K562 (cell line): ENCODE measurements around the gene WDR76. TPM values are rescaled to one million over a fixed set of nuclear protein-coding genes. Genes with fewer than 3 reads are reported as not detected.

Experiments used
- CEBPB ChIP-seq: fragments of 450-650 bp; IDR thresholded peaks from 2 replicates; pipeline ENCODE4 v1.6.1; 2016; ENCODE audit warnings: missing genetic modification characterization, missing compliant biosample characterization
- ERF ChIP-seq: fragments of 450-650 bp; formaldehyde crosslinking; IDR thresholded peaks from 2 replicates; pipeline ENCODE4 v1.4.0; 2020; ENCODE audit warnings: mild to moderate bottlenecking, mixed read lengths
- ETV1 ChIP-seq: fragments of 450-650 bp; conservative IDR thresholded peaks from 2 replicates; pipeline ENCODE4 v1.6.1; 2016; ENCODE audit warnings: missing genetic modification characterization, control low read depth, low read depth, missing compliant biosample characterization
- GTF2F1 ChIP-seq: IDR thresholded peaks from 2 replicates; pipeline ENCODE4 v1.6.1; 2011; ENCODE audit warnings: low read depth, low read length, improper control_type of control experiment
- HLTF ChIP-seq: fragments of 450-650 bp; IDR thresholded peaks from 2 replicates; pipeline ENCODE4 v1.6.1; 2016
- L3MBTL2 ChIP-seq: fragments of 450-650 bp; IDR thresholded peaks from 2 replicates; pipeline ENCODE4 v1.6.1; 2016; ENCODE audit warnings: mild to moderate bottlenecking, moderate library complexity
- MAFF ChIP-seq: IDR thresholded peaks from 2 replicates; pipeline ENCODE4 v1.6.1; 2012; ENCODE audit warnings: low read length, improper control_type of control experiment
- MECOM ChIP-seq: fragments of 250-450 bp; sonication (Bioruptor Pico); IDR thresholded peaks from 2 replicates; pipeline ENCODE4 v1.8.0; 2022; ENCODE audit warnings: inconsistent platforms
- PHF8 ChIP-seq: fragments of 200-600 bp; sonication (generic); IDR thresholded peaks from 2 replicates; pipeline ENCODE4 v1.6.1; 2012; ENCODE audit warnings: mixed run types, mild to moderate bottlenecking, inconsistent platforms, low read length, moderate library complexity, borderline replicate concordance
- RFX5 ChIP-seq: IDR thresholded peaks from 2 replicates; pipeline ENCODE4 v1.6.1; 2011; ENCODE audit warnings: low read depth, mild to moderate bottlenecking, improper control_type of control experiment, low read length
- RNF2 ChIP-seq: sonication (generic); IDR thresholded peaks from 2 replicates; pipeline ENCODE4 v1.6.1; 2016
- SAFB ChIP-seq: fragments of 200-400 bp; formaldehyde crosslinking; IDR thresholded peaks from 2 replicates; pipeline ENCODE4 v1.6.1; 2017; ENCODE audit warnings: low read depth, low read length, borderline replicate concordance
- YBX1 ChIP-seq: fragments of 450-650 bp; IDR thresholded peaks from 2 replicates; pipeline ENCODE4 v1.7.1; 2016; ENCODE audit warnings: mild to moderate bottlenecking
- ZSCAN32 ChIP-seq: fragments of 450-650 bp; formaldehyde crosslinking; IDR thresholded peaks from 2 replicates; pipeline ENCODE4 v1.4.0; 2020; ENCODE audit warnings: mild to moderate bottlenecking, moderate library complexity
- polyA plus RNA-seq, 8 experiments: library from polyadenylated mRNA; depleted of rRNA in 4 of 8; stranded (reverse) in 5 of 8; unstranded in 3 of 8; fragments of >200 nt; fragmentation: Nextera tagmentation in 2 of 8; fragmentation: Illumina TruSeq in 1 of 8; extraction: Ambion mirVana in 2 of 8; extraction: Trizol in 1 of 8; gene quantifications; 2 replicates each; pipeline versions ENCODE4 v1.2.1 to v1.2.3, GENCODE V29; 2011 to 2014; ENCODE audit warnings: inconsistent platforms in 1 of 8, missing spikeins in 1 of 8
- total RNA-seq, 7 experiments: library from RNA; depleted of rRNA in 6 of 7; stranded (reverse); fragments of >200 nt in 6 of 7; fragmentation: Illumina TruSeq in 2 of 7; extraction: Trizol in 2 of 7; gene quantifications; 2 replicates each; pipeline versions ENCODE4 v1.2.1 to v1.2.3, GENCODE V29; 2011 to 2021; ENCODE audit warnings: low replicate concordance in 1 of 7
- TF ChIP-seq, protein P1 (sequence below), 2 experiments: fragments of 450-650 bp in 1 of 2; sonication (generic) in 1 of 2; formaldehyde crosslinking in 1 of 2; IDR thresholded peaks in 1 of 2; conservative IDR thresholded peaks in 1 of 2; 2 replicates each; pipeline versions ENCODE4 v1.6.1 to v1.8.1; 2016 to 2023; ENCODE audit warnings: mild to moderate bottlenecking in 2 of 2, moderate library complexity in 2 of 2, inconsistent platforms in 1 of 2, missing genetic modification reagents in 1 of 2
- TF ChIP-seq, protein P2 (sequence below): fragments of 250-450 bp; sonication (Bioruptor Pico); IDR thresholded peaks from 2 replicates; pipeline ENCODE4 v1.6.1; 2021; ENCODE audit warnings: mild to moderate bottlenecking
- TF ChIP-seq, protein P3 (sequence below), 2 experiments: fragments of 150-350 bp in 1 of 2; IDR thresholded peaks; 2 replicates each; pipeline ENCODE4 v1.6.1; 2012 to 2016; ENCODE audit warnings: low read depth in 2 of 2, low read length in 2 of 2, mild to moderate bottlenecking in 1 of 2, moderate library complexity in 1 of 2
- TF ChIP-seq, protein P4 (sequence below): fragments of 450-650 bp; formaldehyde crosslinking; IDR thresholded peaks from 2 replicates; pipeline ENCODE4 v1.4.0; 2020; ENCODE audit warnings: mild to moderate bottlenecking, moderate library complexity
- TF ChIP-seq, protein P5 (sequence below): sonication (generic); formaldehyde crosslinking; IDR thresholded peaks from 2 replicates; pipeline ENCODE4 v1.8.1; 2023; ENCODE audit warnings: mild to moderate bottlenecking, missing genetic modification reagents

WDR76 gene
- total and polyA plus RNA-seq, 9 of the 15 experiments (the other 6 are each of a cell fraction or from before 2014, with no cell fraction given) = 9.8 to 69.5 (median 44.4) TPM

DNA sequence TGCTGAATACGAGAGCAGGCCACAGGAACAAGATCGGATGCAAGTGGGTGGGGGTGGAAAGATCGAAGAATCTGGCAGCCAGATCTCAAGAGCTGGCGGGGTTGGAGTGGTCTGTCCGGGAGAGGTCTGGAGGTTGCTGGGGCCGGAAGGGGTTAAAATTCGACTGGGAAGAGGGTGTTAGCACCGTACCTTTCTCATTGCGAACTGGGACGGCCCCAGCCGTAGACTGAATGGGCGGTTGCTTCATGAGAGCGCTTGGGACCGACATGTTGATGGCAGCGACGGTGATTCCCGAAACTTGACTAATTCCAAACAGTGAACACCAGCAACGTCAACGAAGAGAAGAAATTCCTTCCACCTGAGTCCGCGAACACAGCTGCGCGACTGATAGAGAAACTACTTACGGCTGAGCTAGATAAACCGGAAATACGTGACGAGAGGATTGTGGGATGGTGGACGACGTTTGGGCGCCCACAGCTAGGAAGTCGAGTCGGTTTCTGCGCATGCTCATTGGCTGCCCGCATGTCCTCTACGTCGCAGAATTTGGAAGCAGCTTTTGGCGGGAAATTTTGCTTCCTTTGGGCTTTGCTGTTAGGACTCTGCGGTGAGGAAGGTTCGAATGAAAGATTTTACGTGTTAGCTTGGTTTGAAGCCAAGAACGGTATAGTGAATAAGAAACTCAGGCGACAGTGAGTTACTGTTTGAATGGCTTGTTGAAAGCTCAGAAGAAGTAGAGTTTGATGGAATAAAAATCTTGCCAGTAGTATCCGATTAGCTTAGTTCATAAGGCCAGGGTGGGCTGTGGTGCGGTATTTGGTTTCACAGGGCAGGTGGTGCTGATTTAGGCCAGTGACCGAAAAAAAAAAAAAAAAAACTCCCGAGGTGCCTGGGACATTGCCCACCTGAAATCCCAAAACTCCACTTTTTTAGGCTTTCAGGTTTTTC, 2.2 kb upstream of the WDR76 start, which contains the start of gene MFAP1 (continued):
- TF ChIP-seq, protein P1, sequence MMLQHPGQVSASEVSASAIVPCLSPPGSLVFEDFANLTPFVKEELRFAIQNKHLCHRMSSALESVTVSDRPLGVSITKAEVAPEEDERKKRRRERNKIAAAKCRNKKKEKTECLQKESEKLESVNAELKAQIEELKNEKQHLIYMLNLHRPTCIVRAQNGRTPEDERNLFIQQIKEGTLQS (IDR thresholded peaks at IDR 0.05) = no peak
- TF ChIP-seq, protein P1 (CRISPR knock-in tag; conservative IDR thresholded peaks at IDR 0.05) = peak; percentile 67; the same call in 1 of the 2 replicates
- TF ChIP-seq HLTF (0 out of 2 replicates have a peak, but pooled peaks have one; percentile 70), GTF2F1 (peak; percentile 22; the same call in 1 of the 2 replicates), ETV1 (tag) (peak; percentile 97), SAFB (no peak), RNF2 (peak; percentile 92), ERF (CRISPR knock-in tag) (no peak; the same call in 1 of the 2 replicates), L3MBTL2 (peak; percentile 100), ZSCAN32 (no peak), MAFF (no peak), YBX1 (no peak), PHF8 (peak; percentile 78; the same call in 1 of the 2 replicates), RFX5 (no peak), MECOM (CRISPR knock-in tag) (no peak), CEBPB (tag) (peak; percentile 47; the same call in 1 of the 2 replicates)
- TF ChIP-seq, protein P2, sequence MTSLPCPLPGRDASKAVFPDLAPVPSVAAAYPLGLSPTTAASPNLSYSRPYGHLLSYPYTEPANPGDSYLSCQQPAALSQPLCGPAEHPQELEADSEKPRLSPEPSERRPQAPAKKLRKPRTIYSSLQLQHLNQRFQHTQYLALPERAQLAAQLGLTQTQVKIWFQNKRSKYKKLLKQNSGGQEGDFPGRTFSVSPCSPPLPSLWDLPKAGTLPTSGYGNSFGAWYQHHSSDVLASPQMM (CRISPR knock-in tag) = no peak
- TF ChIP-seq, protein P3, sequence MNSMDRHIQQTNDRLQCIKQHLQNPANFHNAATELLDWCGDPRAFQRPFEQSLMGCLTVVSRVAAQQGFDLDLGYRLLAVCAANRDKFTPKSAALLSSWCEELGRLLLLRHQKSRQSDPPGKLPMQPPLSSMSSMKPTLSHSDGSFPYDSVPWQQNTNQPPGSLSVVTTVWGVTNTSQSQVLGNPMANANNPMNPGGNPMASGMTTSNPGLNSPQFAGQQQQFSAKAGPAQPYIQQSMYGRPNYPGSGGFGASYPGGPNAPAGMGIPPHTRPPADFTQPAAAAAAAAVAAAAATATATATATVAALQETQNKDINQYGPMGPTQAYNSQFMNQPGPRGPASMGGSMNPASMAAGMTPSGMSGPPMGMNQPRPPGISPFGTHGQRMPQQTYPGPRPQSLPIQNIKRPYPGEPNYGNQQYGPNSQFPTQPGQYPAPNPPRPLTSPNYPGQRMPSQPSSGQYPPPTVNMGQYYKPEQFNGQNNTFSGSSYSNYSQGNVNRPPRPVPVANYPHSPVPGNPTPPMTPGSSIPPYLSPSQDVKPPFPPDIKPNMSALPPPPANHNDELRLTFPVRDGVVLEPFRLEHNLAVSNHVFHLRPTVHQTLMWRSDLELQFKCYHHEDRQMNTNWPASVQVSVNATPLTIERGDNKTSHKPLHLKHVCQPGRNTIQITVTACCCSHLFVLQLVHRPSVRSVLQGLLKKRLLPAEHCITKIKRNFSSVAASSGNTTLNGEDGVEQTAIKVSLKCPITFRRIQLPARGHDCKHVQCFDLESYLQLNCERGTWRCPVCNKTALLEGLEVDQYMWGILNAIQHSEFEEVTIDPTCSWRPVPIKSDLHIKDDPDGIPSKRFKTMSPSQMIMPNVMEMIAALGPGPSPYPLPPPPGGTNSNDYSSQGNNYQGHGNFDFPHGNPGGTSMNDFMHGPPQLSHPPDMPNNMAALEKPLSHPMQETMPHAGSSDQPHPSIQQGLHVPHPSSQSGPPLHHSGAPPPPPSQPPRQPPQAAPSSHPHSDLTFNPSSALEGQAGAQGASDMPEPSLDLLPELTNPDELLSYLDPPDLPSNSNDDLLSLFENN (IDR thresholded peaks at IDR 0.05; ENCODE audit: low read depth in 2 of 2, low read length in 2 of 2) = peak in 1 of 2 experiments; percentile 83; a peak in 2 of 4 replicates
- TF ChIP-seq, protein P4, sequence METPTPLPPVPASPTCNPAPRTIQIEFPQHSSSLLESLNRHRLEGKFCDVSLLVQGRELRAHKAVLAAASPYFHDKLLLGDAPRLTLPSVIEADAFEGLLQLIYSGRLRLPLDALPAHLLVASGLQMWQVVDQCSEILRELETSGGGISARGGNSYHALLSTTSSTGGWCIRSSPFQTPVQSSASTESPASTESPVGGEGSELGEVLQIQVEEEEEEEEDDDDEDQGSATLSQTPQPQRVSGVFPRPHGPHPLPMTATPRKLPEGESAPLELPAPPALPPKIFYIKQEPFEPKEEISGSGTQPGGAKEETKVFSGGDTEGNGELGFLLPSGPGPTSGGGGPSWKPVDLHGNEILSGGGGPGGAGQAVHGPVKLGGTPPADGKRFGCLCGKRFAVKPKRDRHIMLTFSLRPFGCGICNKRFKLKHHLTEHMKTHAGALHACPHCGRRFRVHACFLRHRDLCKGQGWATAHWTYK (CRISPR knock-in tag) = no peak
- TF ChIP-seq, protein P5, sequence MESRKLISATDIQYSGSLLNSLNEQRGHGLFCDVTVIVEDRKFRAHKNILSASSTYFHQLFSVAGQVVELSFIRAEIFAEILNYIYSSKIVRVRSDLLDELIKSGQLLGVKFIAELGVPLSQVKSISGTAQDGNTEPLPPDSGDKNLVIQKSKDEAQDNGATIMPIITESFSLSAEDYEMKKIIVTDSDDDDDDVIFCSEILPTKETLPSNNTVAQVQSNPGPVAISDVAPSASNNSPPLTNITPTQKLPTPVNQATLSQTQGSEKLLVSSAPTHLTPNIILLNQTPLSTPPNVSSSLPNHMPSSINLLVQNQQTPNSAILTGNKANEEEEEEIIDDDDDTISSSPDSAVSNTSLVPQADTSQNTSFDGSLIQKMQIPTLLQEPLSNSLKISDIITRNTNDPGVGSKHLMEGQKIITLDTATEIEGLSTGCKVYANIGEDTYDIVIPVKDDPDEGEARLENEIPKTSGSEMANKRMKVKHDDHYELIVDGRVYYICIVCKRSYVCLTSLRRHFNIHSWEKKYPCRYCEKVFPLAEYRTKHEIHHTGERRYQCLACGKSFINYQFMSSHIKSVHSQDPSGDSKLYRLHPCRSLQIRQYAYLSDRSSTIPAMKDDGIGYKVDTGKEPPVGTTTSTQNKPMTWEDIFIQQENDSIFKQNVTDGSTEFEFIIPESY (CRISPR knock-in tag) = peak; percentile 51; the same call in 1 of the 2 replicates
